Retinal pigment epithelial cell (primary cell): ENCODE results near the gene KRTAP5-6.

Experiments used
- DNase-seq: peaks from one replicate; pipeline ENCODE4 v3.0.0-alpha.2; 2010; ENCODE audit warnings: low read depth
- H3K4me3 ChIP-seq: 2 replicates; pipeline ENCODE4 v1.5.1; 2011; ENCODE audit warnings: mild to moderate bottlenecking, low read length, control low read depth, moderate library complexity
- TF ChIP-seq, protein P1 (sequence below): conservative IDR thresholded peaks from 2 replicates; pipeline ENCODE4 v1.5.1; 2011; ENCODE audit warnings: low read depth, low read length, control low read depth, inconsistent platforms

The KRTAP5-6 gene

DNA sequence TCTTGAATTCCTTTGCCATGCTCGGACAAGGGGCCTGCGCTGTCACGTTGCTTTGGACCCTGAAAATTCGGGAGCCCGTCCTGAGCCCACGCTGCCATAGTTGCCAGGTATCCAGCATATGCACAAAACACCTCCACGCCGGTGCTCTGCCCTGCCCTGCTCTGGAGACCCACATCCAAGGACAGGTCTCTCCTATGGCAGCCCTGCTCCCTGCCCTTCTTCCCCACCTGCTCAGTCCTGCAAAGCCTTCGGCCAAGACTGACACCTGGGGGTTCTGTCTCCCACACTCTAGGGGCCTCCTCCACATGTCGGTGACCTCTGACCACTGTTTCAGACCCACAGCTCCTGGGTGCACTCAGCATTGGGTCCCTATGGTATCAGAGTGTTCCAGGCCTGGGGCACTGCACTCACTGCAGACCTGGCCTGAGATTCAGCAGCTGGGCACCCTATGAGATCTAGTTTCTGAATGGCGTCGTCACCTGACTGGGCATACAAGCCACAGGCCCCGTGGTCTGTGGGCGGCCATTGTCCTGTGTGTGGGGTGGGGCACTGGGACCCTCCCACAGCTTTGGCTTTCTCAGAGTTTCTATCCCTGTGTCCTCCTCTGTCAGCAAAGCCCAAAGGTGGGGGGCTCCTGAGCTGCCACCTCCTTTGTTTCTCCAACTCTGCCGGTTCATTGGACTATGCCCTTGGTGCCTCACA, 2.0 kb upstream of the KRTAP5-6 start:
- H3K4me3 ChIP-seq: no peak overlapping the region
- no peak for DNase-seq
- TF ChIP-seq, protein P1, sequence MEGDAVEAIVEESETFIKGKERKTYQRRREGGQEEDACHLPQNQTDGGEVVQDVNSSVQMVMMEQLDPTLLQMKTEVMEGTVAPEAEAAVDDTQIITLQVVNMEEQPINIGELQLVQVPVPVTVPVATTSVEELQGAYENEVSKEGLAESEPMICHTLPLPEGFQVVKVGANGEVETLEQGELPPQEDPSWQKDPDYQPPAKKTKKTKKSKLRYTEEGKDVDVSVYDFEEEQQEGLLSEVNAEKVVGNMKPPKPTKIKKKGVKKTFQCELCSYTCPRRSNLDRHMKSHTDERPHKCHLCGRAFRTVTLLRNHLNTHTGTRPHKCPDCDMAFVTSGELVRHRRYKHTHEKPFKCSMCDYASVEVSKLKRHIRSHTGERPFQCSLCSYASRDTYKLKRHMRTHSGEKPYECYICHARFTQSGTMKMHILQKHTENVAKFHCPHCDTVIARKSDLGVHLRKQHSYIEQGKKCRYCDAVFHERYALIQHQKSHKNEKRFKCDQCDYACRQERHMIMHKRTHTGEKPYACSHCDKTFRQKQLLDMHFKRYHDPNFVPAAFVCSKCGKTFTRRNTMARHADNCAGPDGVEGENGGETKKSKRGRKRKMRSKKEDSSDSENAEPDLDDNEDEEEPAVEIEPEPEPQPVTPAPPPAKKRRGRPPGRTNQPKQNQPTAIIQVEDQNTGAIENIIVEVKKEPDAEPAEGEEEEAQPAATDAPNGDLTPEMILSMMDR: no peak

DNA sequence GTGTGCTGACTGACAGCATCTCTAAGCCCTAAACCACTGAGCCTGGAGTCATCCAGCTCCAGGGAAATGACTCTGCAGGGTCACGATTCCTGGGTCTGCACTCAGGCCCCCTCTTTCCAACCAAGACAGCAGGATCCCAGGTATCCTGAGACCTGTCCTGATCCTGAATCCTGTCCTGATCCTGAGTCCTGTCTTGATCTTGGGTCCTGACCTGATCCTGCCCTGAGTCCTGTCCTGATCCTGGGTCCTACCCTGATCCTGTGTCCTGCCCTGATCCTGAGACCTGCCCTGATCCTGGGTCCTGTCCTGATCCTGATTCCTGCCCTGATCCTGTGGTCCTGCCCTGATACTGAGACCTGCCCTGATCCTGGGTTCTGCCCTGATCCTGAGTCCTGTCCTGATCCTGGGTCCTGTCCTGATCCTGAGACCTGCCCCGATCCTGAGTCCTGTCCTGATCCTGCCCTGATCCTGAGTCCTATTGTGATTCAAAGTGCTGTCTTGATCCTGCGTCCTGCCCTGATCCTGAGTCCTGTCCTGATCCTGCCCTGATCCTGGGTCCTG, 1.4 kb upstream of the KRTAP5-6 start:
- no peak overlapping the region for H3K4me3 ChIP-seq
- TF ChIP-seq, protein P1: no peak

DNA sequence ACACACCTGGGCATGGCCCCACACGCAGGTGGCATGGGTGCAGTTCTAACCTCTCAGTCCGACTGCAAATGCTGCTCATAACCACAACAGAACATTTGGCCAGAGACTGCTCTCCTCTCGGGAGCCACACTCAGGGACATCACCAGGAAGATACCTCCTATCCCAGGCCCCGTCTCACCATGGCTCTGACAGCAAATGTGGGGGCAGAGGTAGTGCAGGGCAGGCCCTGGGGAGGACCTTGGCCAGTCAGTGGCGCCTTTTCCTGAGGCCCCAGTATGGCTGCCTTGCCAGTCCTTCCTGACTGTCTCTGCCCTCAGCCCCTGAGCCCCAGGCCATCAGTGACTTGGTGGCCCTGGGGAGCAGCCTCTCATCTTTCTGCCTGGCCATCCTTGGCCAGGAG, 2.8 kb downstream of the KRTAP5-6 start:
- H3K4me3 ChIP-seq: no peak overlapping the region
- DNase-seq: no peak
- TF ChIP-seq, protein P1: no peak

More for the DNA sequence above, 1.4 kb upstream of the KRTAP5-6 start:
- DNase-seq: no peak

DNA sequence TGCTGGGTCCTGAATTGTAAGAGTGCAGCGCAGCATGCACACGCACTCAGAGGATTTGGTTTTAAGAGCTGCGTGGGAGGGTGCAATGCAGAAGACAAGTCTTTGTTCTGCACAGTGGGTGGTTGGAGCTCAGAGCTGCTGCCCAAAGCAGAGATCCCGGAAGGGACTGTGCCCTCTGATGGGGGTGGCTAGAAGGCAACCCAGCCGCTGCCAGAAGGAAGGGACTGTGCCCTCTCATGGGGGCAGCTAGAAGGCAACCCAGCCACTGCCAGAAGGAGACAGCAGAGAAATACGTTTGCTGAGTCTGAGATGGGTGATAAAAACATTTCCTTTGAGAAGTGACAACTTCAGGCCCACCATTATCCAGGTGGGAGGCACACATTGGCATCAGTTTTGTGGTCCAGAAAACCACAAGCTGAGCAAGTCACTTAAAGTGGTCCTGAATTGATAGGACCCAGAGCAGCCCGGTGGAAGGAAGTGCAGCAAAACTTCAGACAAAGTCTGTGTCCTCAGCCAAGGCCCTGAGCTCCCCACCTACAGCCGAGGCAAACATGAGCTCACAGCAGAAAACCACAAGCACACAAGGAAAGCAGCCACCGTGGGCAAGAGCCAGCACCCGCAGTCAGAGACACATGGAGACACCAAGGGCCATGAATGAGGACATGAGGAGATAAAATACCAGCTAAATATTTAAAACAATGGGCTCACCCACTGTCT, 4.3 kb downstream of the KRTAP5-6 start:
- no peak overlapping the region for H3K4me3 ChIP-seq
- TF ChIP-seq, protein P1: no peak
- no peak for DNase-seq

DNA sequence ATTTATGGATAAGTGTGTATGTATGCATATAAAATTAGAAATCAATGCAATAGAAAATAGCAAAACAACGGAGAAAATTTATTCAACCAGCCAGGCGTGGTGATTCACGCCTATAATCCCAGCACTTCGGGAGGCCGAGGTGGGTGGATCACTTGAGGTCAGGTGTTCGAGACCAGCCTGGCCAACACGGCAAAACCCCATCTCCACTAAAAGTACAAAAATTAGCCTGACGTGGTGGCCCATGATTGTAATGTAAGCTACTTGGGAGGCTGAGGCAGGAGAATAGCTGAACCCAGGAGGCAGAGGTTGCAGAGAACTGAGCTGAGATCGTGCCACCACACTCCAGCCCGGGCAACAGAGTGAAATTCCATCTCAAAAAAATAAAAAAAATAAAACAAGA, 5.5 kb downstream of the KRTAP5-6 start:
- TF ChIP-seq, protein P1: no peak
- no peak overlapping the region for H3K4me3 ChIP-seq
- no peak for DNase-seq

DNA sequence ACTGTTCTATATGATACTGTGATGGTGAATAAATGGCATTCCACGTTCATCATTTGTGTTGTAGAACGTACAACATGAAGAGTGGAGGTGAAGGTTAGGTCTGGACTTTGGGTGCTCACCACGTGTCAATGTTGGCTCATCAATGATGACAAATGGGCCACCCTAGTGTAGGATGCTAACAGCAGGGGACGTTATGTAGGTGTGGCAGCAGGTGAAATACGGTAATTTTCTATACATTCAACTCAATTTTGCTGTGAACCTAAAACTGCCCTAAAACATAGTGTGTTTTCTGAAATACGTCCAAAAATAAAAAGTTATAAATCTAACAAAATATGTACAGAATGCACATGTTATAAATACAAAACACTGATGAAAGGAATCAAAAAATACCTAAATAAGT, 6.2 kb downstream of the KRTAP5-6 start:
- TF ChIP-seq, protein P1: no peak
- no peak for DNase-seq
- no peak overlapping the region for H3K4me3 ChIP-seq
